GM12892 (cell line): ENCODE data around the gene RNPEP.

ENCODE experiments used
- POLR2A ChIP-seq: IDR thresholded peaks from 2 replicates; pipeline ENCODE4 v1.6.1; 2011; ENCODE audit warnings: low read depth, low read length, control low read depth
- POLR2AphosphoS5 ChIP-seq: IDR thresholded peaks from 2 replicates; pipeline ENCODE4 v1.6.1; 2011; ENCODE audit warnings: low read depth, low read length, control low read depth

- peak; percentile 99 for TF ChIP-seq POLR2A
- peak; percentile 99 for TF ChIP-seq POLR2AphosphoS5
Observed at GRCh38 chr1:201955009-201955728, 27.3 kb upstream of the RNPEP start, which contains the start of gene TIMM17A.
